ENCODE measurements around the gene MATN1.

The MATN1 gene

DNA sequence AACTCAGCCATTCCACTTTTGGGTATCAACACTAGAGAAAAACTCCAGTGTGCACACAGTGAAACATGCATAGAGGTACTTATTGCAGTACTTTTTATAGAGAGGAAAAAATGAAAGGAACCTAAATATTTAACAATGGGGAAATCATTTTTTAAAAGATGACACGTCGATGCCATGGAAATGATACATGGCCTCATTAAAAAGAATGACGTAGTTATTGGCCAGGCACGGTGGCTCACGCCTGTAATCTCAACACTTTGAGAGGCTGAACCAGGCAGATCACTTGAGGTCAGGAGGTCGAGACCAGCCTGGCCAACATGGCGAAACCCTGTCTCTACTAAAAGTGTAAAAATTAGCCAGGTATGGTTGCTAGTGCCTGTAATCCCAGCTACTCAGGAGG lies 42.5 kb downstream of the MATN1 start:
- in situ Hi-C loops (cut with HindIII; ENCODE audit: low sequenced_read_pairs): no loop called here
- DNase-seq (ENCODE audit: low read depth): no peak
- TF ChIP-seq CTCF (IDR thresholded peaks at IDR 0.05; ENCODE audit: low read depth, low read length, missing control alignments): no peak
- no peak overlapping the region for H3K4me3 ChIP-seq (ENCODE audit: low read depth, low read length)

GRCh38 chr1:30680429-30680828 lies 43.0 kb downstream of the MATN1 start:
- H3K4me3 ChIP-seq (ENCODE audit: low read depth, low read length): no peak overlapping the region
- DNase-seq (ENCODE audit: low read depth): no peak
- TF ChIP-seq CTCF (IDR thresholded peaks at IDR 0.05; ENCODE audit: low read depth, low read length, missing control alignments): no peak
- in situ Hi-C loops (cut with HindIII; ENCODE audit: low sequenced_read_pairs): no loop called here

DNA sequence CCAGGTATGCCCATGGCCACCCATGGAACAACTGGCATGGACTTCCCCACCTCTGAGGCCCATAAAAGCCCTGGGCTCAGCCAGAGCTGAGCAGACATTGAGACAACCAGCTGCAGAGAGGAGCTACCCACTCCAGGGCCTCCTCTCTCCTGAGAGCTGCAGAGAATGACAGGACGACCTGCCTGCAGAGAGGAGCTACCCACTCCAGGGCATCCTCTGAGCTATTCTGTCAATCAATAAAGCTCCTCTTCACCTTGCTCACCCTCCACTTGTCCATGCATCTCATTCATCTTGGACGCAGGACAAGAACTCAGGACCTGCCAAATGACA lies 43.4 kb downstream of the MATN1 start:
- in situ Hi-C loops (cut with HindIII; ENCODE audit: low sequenced_read_pairs): no loop called here
- H3K4me3 ChIP-seq (ENCODE audit: low read depth, low read length): no peak overlapping the region
- no peak for DNase-seq (ENCODE audit: low read depth)
- no peak for TF ChIP-seq CTCF (IDR thresholded peaks at IDR 0.05; ENCODE audit: low read depth, low read length, missing control alignments)

- in situ Hi-C loops (cut with HindIII; ENCODE audit: low sequenced_read_pairs): no loop called here
- H3K4me3 ChIP-seq (ENCODE audit: low read depth, low read length): no peak overlapping the region
- no peak for DNase-seq (ENCODE audit: low read depth)
- no peak for TF ChIP-seq CTCF (IDR thresholded peaks at IDR 0.05; ENCODE audit: low read depth, low read length, missing control alignments)
These were observed 44.0 kb downstream of the MATN1 start for GRCh38 chr1:30679201-30679975.

DNA sequence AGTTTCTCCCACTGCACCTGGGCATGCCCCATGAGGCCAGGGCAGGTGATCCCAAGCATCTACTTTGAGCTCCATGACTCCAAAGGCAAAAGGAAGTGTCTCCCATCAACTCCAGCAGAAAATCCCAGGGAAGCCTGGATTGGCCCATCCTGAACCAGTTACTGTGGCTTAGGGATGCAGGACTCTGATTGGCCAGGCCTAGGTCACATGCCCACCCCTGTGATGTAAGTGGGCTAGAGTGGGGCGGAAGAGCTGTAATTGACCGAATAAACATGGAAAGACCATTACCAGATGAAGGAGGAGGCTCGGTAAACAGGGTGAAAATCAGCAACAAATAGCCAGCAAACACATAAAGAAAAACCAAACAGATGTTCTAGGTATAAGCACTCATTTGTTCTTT lies 45.2 kb downstream of the MATN1 start:
- in situ Hi-C loops (cut with HindIII; ENCODE audit: low sequenced_read_pairs): no loop called here
- TF ChIP-seq CTCF (IDR thresholded peaks at IDR 0.05; ENCODE audit: low read depth, low read length, missing control alignments): no peak
- no peak for DNase-seq (ENCODE audit: low read depth)

GRCh38 chr1:30677471-30677870 lies 45.9 kb downstream of the MATN1 start:
- H3K4me3 ChIP-seq (ENCODE audit: low read depth, low read length): no peak overlapping the region
- TF ChIP-seq CTCF (IDR thresholded peaks at IDR 0.05; ENCODE audit: low read depth, low read length, missing control alignments): no peak
- in situ Hi-C loops (cut with HindIII; ENCODE audit: low sequenced_read_pairs): no loop called here
- DNase-seq (ENCODE audit: low read depth): no peak

More for the DNA sequence above, 45.2 kb downstream of the MATN1 start:
- no peak overlapping the region for H3K4me3 ChIP-seq (ENCODE audit: low read depth, low read length)

Data from astrocyte of the cerebellum (primary cell).